Stimulated activated CD4-positive, alpha-beta T cell treated with anti-CD3 and anti-CD28 coated beads, Interleukin-15, amount 100 ng/mL, for 48 hours (primary cell): ENCODE data around the gene ZNF491.
"Not testable (repeated sequence)": the region's sequence is repeated elsewhere in the genome, so short reads cannot be mapped to it uniquely, and the experiment has no call there.

Experiments used
- DNase-seq, 2 donors: peaks; one replicate each; pipeline ENCODE4 v3.0.0-alpha.2; 2020; ENCODE audit warnings: low read depth in 2 of 2

Gene ZNF491

DNA sequence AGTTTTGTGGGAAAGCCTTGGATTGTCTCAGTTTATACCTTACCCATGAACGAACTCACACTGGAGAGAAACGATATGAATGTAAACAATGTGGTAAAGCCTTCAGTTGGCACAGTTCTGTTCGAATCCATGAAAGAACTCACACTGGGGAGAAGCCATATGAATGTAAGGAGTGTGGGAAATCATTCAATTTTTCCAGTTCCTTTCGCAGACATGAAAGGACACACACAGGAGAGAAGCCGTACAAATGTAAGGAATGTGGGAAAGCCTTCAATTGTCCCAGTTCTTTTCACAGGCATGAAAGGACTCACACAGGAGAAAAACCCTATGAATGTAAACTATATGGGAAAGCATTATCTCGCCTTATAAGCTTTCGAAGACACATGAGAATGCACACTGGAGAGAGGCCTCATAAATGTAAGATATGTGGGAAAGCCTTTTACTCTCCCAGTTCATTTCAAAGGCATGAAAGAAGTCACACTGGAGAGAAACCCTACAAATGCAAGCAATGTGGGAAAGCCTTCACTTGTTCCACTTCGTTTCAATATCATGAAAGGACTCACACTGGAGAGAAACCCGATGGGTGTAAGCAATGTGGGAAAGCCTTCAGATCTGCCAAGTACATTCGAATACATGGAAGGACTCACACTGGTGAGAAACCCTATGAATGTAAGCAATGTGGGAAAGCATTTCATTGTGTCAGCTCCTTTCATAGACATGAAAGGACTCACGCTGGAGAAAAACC is 8.2 kb downstream of the ZNF491 start:
- no peak for DNase-seq

DNA sequence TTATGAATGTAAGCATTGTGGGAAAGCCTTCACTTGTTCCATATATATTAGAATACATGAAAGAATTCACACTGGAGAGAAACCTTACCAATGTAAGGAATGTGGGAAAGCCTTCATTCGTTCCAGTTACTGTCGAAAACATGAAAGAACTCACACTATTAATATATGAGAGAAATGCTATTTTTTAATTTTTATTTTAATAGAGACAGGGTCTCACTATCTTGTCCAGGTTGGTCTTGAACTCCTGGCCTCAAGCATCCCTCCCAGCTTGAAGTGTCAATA is 8.7 kb downstream of the ZNF491 start:
- no peak for DNase-seq

- no peak for DNase-seq
Observed at GRCh38 chr19:11813703-11814028, 15.3 kb downstream of the ZNF491 start.

GRCh38 chr19:11814029-11814699 is 15.8 kb downstream of the ZNF491 start, which contains the start of gene ZNF440:
Gene ZNF440 (plus strand): TSS chr19:11814273. CDS start chr19:11814448, 175 bp downstream.
- peak; percentile 74 to 85 for DNase-seq

GRCh38 chr19:11814700-11815035 is 16.3 kb downstream of the ZNF491 start:
- no peak for DNase-seq

GRCh38 chr19:11821474-11822109 is 23.3 kb downstream of the ZNF491 start:
- no peak for DNase-seq

- not testable (repeated sequence) for DNase-seq
Observed at GRCh38 chr19:11828957-11829876, 30.9 kb downstream of the ZNF491 start.

DNA sequence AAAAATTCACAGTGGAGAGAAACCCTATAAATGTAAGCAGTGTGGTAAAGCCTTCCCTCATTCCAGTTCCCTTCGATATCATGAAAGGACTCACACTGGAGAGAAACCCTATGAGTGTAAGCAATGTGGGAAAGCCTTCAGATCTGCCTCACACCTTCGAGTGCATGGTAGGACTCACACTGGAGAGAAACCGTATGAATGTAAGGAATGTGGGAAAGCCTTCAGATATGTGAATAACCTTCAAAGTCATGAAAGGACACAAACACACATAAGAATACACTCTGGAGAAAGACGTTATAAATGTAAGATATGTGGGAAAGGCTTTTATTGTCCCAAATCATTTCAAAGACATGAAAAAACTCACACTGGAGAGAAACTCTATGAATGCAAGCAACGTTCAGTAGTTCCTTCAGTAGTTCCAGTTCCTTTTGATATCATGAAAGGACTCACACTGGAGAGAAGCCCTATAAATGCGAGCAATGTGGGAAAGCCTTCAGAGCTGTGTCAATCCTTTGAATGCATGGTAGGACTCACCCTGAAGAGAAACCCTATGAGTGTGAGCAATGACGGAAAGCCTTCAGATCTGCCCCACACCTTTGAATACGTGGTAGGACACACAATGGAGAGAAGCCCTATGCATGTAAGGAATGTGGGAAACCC is 34.1 kb downstream of the ZNF491 start:
- no peak for DNase-seq

DNA sequence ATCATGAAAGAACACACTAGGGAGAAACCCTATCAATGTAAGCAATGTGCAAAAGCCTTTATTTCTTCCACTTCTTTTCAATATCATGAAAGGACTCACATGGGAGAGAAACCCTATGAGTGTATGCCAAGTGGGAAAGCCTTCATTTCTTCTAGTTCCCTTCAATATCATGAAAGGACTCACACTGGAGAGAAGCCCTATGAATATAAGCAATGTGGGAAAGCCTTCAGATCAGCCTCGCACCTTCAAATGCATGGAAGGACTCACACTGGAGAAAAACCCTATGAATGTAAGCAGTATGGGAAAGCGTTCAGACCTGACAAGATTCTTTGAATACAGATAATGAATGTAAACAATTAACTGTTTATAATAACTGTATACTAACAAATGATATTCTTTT is 35.2 kb downstream of the ZNF491 start:
- DNase-seq = no peak

GRCh38 chr19:11835626-11836066 is 37.3 kb downstream of the ZNF491 start:
- DNase-seq = not testable (repeated sequence)

DNA sequence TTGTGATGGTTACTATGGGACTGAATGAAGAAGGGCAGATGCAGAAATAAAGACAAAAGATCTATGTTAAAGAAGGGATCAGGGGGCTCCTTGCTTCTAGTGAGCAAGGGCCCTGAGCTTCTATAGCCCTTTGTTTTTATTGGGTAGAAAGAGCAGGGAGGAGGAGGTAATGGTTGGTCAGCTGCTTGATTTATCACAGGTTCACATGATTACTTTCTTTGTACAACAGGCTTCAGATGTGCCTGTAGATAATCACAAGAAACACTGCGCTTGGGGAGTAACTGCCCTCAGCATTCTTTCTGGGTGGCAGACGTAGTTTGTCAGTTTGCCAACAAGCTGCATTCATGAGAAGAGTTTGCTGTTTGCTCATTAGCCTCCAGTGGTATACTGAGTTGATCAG is 45.4 kb downstream of the ZNF491 start:
- no peak for DNase-seq

DNA sequence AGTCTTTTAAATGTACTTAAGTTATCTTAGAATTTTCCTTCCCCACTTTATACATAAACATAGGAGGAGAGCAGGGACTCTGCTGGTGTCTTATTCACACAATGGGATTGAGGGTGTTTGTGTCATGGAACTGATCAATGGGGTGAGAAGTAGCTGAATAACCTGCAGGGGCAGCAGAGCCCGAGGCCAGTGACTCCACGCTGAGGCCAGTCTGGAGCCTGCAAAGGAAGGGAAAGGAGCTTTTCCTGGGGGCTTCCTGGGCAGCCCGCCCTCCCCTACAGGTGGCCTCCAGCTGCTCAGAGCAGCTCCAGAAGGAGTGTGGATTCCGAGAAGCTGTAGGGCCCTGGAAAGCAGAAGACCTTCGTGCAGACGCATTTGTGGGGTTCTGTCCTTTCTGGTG is 49.3 kb downstream of the ZNF491 start:
- not testable (repeated sequence) for DNase-seq

DNA sequence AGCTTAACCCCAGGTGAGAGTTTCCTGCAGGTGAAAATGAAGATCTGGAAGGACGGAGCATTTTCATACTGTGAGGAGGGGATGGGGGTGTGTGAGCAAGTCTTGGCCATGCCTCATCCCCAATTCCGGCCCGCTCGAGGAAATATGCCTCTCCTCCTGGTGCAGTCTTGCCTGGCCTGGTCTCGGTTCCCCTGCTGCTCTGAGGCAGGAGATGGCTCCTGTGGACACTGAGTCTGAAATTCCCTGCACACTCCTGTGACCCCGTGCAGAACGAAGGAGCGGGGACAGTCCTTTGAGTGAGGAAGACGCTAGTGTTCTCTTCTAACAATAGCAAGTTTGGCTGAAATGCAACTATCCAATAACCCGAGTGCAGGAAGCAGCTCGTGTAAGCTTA is 49.9 kb downstream of the ZNF491 start:
- no peak for DNase-seq

- peak; percentile 82 to 85 for DNase-seq
Observed at GRCh38 chr19:11848594-11849469, 50.5 kb downstream of the ZNF491 start, which contains the start of gene ZNF439. Gene ZNF439 (plus strand): TSS chr19:11848726. CDS start chr19:11848868, 142 bp downstream.

GRCh38 chr19:11850289-11850688 is 52.0 kb downstream of the ZNF491 start:
- not testable (repeated sequence) for DNase-seq

DNA sequence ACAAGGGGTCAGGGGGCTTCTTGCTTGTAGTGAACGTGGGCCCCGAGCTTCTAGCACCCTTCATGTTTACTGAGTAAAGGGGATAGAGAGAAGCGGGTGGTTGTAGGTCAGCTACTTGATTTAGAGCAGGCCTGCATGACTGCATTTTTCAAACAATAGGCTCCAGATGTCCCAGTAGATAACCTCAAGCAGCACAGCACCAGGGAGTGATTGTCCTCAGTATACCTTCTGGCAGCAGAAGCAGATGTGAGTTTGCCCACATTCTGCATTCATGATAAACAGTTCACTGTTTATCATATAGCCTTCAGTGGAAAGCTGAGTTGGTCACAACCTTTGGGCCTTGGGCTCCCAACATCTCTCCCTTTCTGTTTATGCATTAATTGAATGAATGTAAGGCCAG is 55.0 kb downstream of the ZNF491 start:
- no peak for DNase-seq

- DNase-seq = no peak
Observed at GRCh38 chr19:11856596-11857250, 58.4 kb downstream of the ZNF491 start.
